AG09309 (cell line): ENCODE results near the gene ABCG4.

Experiments
- DNase-seq: peaks from one replicate; pipeline ENCODE4 v3.0.0-alpha.2; 2010; ENCODE audit warnings: low read depth
- H3K4me3 ChIP-seq: 2 replicates; pipeline ENCODE4 v1.5.1; 2011; ENCODE audit warnings: mild to moderate bottlenecking, low read depth, low read length, moderate library complexity; ENCODE audit not compliant: control insufficient read depth
- CTCF ChIP-seq: IDR thresholded peaks from 2 replicates; pipeline ENCODE4 v1.5.1; 2011; ENCODE audit warnings: mild to moderate bottlenecking, low read depth, low read length, inconsistent platforms; ENCODE audit not compliant: insufficient read depth, control insufficient read depth; ENCODE audit errors: missing control alignments

Gene ABCG4

DNA sequence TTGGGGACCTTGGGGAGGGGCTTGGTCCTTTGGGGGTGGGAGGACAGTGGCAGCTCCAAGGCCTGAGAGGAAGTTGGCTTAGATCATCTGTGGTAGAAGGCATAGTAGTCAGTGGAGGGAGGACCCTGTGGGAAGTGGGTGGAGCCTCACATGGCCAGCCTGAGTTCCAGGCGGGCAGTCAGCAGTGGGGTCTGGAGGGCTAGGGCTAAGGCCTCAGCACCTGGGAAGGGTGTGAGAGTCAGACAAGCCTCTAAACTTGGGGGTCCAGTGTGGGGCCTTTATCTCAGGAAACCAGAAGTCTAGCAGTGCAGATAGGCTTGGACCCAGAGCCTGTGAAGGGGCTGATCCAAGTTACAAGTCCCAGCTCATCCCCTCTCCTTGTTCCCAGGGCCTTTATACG lies 23.7 kb downstream of the ABCG4 start:
- no peak for DNase-seq
- TF ChIP-seq CTCF, result no peak
- H3K4me3 ChIP-seq, result no peak overlapping the region

GRCh38 chr11:119173453-119173852 lies 24.6 kb downstream of the ABCG4 start:
- H3K4me3 ChIP-seq, result no peak overlapping the region
- no peak for DNase-seq
- TF ChIP-seq CTCF, result no peak

DNA sequence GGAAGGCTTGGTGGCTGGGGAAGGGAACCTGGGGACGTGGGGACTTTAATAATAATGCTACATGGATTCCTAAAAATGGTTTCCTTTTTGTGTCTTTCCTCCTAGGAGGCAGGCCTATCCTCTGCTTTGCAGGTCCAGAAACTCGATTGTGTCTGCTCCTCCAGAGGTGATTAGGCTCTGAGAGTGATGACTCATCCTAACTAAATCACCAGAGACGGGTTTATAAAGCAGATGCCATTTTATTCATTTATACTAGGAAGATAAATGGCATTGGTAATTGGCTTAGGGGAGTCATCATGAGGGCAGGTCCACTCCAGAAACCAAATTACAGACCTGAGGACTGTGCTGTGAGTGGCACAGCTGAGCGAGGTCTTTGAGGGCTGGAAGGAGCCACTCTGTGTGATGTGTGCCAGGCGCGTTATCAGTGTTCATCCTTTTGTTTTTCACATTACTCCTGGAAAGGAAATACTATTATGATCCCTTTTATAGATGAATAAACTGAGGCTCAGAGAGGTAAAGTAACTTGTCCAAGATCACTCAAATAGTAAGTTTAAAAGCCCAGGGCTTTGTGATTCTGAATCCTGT lies 26.7 kb downstream of the ABCG4 start:
- H3K4me3 ChIP-seq, result no peak overlapping the region
- DNase-seq, result no peak
- TF ChIP-seq CTCF, result no peak

GRCh38 chr11:119178166-119178680 lies 29.4 kb downstream of the ABCG4 start:
- DNase-seq, result no peak
- no peak for TF ChIP-seq CTCF
- no peak overlapping the region for H3K4me3 ChIP-seq

- no peak for TF ChIP-seq CTCF
- H3K4me3 ChIP-seq, result no peak overlapping the region
Measured at GRCh38 chr11:119179342-119179741, 30.5 kb downstream of the ABCG4 start.

DNA sequence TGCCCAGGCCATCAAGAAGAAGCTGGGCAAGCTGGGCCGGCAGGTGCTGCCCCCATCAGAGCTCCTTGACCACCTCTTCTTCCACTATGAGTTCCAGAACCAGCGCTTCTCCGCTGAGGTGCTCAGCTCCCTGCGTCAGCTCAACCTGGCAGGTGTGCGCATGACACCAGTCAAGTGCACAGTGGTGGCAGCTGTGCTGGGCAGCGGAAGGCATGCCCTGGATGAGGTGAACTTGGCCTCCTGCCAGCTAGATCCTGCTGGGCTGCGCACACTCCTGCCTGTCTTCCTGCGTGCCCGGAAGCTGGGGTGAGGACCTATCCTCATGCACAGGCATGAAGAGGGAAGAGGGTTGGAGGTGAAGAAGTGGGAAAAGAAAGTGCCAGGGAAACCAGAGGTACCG lies 31.1 kb downstream of the ABCG4 start:
- TF ChIP-seq CTCF, result no peak
- no peak for DNase-seq
- no peak overlapping the region for H3K4me3 ChIP-seq

More at GRCh38 chr11:119179342-119179741, 30.5 kb downstream of the ABCG4 start:
- DNase-seq, result no peak
